H1 (cell line): Measurements from ENCODE around the gene GP9.

Experiments used
- CTCF ChIP-seq, 3 experiments: IDR thresholded peaks; 1 replicate in 2 of 3; 2 replicates in 1 of 3; pipeline versions ENCODE4 v1.5.1 to v1.6.1; 2011; ENCODE audit warnings: low read length in 3 of 3, mild to moderate bottlenecking in 3 of 3, inconsistent platforms in 2 of 3, low read depth in 1 of 3, moderate library complexity in 1 of 3; ENCODE audit not compliant: insufficient read depth in 1 of 3; ENCODE audit errors: control extremely low read depth in 1 of 3
- EP300 ChIP-seq, 2 experiments: IDR thresholded peaks; 1 replicate in 1 of 2; 2 replicates in 1 of 2; pipeline ENCODE4 v1.6.1; 2011 to 2012; ENCODE audit warnings: low read depth in 2 of 2, low read length in 2 of 2, mild to moderate bottlenecking in 2 of 2, borderline replicate concordance in 1 of 2, inconsistent platforms in 1 of 2, moderate library complexity in 1 of 2
- KDM1A ChIP-seq: fragments of 200-600, 300-600 bp; sonication (generic); IDR thresholded peaks from 2 replicates; pipeline ENCODE4 v1.7.1; 2016; ENCODE audit warnings: mild to moderate bottlenecking, low read length, borderline replicate concordance
- MAX ChIP-seq: IDR thresholded peaks from 2 replicates; pipeline ENCODE4 v1.6.1; 2012; ENCODE audit warnings: inconsistent platforms
- NRF1 ChIP-seq: IDR thresholded peaks from 2 replicates; pipeline ENCODE4 v1.6.1; 2011; ENCODE audit warnings: mild to moderate bottlenecking, low read depth, low read length, improper control_type of control experiment
- RAD21 ChIP-seq, 2 experiments: IDR thresholded peaks in 1 of 2; conservative IDR thresholded peaks in 1 of 2; 2 replicates each; pipeline ENCODE4 v1.6.1; 2011; ENCODE audit warnings: low read depth in 2 of 2, low read length in 2 of 2, improper control_type of control experiment in 1 of 2, inconsistent platforms in 1 of 2, mild to moderate bottlenecking in 1 of 2, moderate library complexity in 1 of 2
- USF2 ChIP-seq: IDR thresholded peaks from 2 replicates; pipeline ENCODE4 v1.6.1; 2011; ENCODE audit warnings: low read length, improper control_type of control experiment

GRCh38 chr3:129061023-129061887, 676 bp downstream of the GP9 start:
- no peak for TF ChIP-seq NRF1
- TF ChIP-seq CTCF (IDR thresholded peaks at IDR 0.05; ENCODE audit: control extremely low read depth in 1 of 3, insufficient read depth in 1 of 3, low read depth in 1 of 3, low read length in 3 of 3), result no peak
- TF ChIP-seq RAD21 (IDR thresholded peaks at IDR 0.05 in 1 of 2, conservative IDR thresholded peaks at IDR 0.05 in 1 of 2; ENCODE audit: low read depth in 2 of 2, low read length in 2 of 2), result no peak
- no peak for TF ChIP-seq KDM1A
- no peak for TF ChIP-seq MAX
- no peak for TF ChIP-seq EP300 (IDR thresholded peaks at IDR 0.05; ENCODE audit: borderline replicate concordance in 1 of 2, low read depth in 2 of 2, low read length in 2 of 2)
- TF ChIP-seq USF2, result no peak
